Measurements from ENCODE around the gene FBXO17.
"Not testable (repeated sequence)": the region's sequence is repeated elsewhere in the genome, so short reads cannot be mapped to it uniquely, and the experiment has no call there.

The FBXO17 gene, protein sequence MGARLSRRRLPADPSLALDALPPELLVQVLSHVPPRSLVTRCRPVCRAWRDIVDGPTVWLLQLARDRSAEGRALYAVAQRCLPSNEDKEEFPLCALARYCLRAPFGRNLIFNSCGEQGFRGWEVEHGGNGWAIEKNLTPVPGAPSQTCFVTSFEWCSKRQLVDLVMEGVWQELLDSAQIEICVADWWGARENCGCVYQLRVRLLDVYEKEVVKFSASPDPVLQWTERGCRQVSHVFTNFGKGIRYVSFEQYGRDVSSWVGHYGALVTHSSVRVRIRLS

DNA sequence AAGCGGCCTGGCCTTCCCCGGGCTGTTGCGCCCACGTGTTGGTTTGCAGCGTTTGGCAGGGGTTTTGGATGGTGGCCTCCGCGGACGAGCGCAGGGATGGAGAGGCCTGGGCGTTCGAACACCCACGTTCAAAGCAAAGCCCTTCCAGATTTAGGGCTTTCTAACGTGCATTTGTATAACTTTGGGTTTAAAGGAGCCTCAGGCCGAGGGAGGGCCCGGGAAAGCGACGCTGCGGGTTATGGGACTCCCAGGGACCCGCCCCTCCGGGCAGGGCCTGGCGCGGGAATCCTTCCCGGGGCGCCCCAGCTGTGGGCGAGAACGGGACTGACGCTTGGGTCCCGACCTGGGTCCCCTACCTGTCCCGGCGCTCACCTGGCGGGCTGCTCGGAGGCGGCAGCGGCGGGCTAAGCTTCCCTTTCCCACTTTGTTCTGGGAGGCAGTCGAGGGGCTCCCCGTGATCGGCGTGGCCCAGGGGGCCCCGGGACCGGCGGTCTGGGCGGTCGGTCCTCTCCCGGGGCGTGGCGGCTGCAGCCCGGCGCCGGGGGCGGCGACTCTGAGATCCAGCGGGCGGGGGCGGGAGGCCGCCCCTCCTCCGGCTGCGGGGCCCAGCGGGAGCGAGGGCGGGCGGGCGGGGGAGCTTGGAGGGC lies at the start of gene FBXO17:
FBXO17 (minus strand) TSS at position 529 of the 647 bp plus-strand sequence. CDS start 25,423 bp downstream, outside the sequence.
- in situ Hi-C loops (cut with HindIII; ENCODE audit: low sequenced_read_pairs), result no loop called here

DNA sequence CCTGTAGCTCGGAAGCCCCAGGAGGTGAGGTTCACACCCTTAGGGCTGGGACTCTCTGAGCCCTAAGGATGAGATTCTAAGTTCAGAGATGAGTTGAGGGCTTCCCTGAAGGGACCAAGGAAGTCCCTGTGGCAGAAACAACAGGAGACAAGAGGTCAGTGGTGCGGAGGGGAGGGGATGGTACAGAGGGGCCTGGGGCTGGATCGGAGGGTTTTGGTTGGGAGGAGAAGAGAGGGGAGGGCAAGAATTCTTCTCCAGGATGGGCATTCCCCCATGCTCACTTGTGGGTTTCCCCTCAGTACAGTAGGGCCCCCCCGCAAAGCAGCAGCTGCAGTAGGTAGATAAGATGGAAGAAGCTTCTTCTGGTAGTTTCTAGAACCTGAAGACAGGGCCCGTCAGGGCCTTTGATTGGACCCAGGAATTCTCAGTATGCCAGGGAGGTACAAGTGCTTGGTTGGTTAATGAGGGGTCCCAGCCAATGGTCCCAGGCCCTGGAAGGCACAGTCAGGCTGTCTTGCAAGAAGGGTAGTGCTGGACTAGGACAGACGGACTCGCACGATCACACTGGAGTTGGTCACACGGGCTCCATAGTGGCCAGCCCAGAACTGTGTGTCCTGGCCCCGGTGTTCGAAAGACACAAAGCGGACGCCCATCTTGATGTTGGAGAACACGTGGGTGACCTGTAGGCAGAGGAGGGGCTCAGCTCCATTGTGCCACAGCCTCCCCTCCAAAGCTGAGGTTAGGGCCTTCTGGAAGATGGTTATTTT lies 49.5 kb upstream of the FBXO17 start:
- in situ Hi-C loops (cut with HindIII; ENCODE audit: low sequenced_read_pairs), result no loop called here

DNA sequence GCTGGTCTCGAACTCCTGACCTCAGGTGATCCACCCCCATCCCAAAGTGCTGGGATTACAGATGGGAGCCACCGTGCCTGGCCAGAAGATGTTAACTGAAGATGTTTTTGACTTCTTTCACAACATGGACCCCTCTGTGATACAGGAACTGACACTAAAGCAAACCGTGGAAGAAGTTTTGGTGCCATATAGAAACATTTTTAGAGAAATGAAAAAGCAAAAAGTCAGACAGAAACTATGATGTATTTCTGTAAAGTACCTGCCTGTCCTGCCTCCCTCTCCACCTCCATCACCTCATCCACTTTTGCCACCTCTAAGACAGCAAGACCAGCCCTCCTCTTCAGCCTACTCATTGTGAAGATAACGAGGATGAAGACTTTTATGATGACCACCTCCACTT lies 45.5 kb upstream of the FBXO17 start:
- in situ Hi-C loops (cut with HindIII; ENCODE audit: low sequenced_read_pairs), result no loop called here

DNA sequence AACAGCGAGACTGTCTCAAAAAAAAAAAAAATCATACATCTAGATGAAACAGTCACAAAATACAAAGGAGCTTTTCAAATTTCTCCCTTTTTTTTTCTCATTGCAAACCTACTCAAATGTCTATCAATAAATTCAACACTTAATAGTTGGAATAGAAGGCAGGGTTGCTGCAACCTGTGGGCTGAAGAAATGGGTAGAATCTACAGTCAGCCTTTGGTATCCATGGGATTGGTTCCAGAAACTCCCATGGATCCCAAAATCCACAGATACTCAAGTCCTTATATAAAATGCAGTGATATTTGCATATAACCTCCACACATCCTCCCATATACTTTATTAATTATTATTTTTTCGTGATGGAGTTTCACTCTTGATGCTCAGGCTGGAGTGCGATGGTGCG lies 42.1 kb upstream of the FBXO17 start:
- in situ Hi-C loops (cut with HindIII; ENCODE audit: low sequenced_read_pairs), result no loop called here

DNA sequence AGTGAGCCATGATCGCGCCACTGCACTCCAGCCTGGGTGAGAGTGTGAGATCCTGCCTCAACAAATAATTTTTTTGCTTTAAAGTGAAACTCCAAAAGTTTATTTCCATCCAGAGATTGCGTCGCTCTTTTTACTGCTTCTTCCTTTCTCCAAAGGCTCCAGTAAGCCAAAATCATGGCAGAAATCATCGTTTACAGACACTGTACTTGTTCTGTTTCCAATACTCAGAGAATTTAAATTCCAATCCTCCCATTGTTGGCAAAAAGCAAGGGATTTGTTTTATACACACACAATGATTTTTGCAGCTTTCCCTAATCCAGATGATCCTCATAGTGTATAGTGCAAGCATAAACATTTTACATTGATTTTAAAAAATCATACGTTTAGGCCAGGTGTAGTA lies 41.5 kb upstream of the FBXO17 start:
- in situ Hi-C loops (cut with HindIII; ENCODE audit: low sequenced_read_pairs), result no loop called here

DNA sequence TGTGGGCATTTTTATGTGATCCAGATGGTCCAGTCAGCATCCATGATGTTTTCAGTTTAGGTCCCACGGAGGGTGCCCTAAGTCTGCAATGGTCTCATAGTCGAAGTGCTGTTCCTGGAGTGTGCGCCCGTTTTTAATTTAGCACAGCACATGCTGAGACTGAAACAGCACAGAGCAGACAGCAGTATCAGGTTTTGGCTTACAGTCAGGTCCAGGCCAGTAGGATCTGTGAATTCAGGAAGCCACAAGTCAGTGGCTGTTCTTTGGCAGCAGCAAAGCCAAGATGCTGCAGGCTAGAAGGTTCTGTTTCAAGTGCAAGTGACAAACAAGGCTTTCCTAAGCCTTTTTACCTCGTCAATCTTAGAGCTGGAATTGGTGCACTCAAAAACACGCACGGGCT lies 38.5 kb upstream of the FBXO17 start:
- in situ Hi-C loops (cut with HindIII; ENCODE audit: low sequenced_read_pairs), result no loop called here

- in situ Hi-C loops (cut with HindIII; ENCODE audit: low sequenced_read_pairs), result no loop called here
Observed at GRCh38 chr19:39009001-39009400, 33.5 kb upstream of the FBXO17 start.

DNA sequence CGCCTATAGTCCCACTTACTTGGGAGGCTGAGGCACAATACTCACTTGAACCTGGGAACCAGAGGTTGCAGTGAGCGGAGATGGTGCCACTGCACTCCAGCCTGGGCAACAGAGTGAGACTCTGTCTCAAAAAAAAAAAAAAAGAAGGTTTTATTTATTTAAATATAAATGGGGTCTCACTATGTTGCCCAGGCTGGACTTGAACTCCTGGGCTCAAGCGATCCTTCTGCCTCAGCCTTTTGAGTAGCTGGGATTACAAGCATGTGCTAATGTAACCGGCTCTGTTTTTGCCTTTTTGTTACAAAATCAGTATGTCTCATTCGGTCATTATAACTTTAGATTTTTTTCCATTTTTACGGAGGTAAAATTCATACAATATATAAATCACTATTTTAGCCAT lies 32.6 kb upstream of the FBXO17 start:
- in situ Hi-C loops (cut with HindIII; ENCODE audit: low sequenced_read_pairs), result no loop called here

- in situ Hi-C loops (cut with HindIII; ENCODE audit: low sequenced_read_pairs), result no loop called here
Observed at GRCh38 chr19:39007096-39007495, 31.6 kb upstream of the FBXO17 start.

GRCh38 chr19:39004403-39004802 lies 28.9 kb upstream of the FBXO17 start:
- in situ Hi-C loops (cut with HindIII; ENCODE audit: low sequenced_read_pairs), result no loop called here

GRCh38 chr19:39003796-39004195 lies 28.3 kb upstream of the FBXO17 start:
- in situ Hi-C loops (cut with HindIII; ENCODE audit: low sequenced_read_pairs), result no loop called here

GRCh38 chr19:39003188-39003587 lies 27.6 kb upstream of the FBXO17 start:
- in situ Hi-C loops (cut with HindIII; ENCODE audit: low sequenced_read_pairs), result no loop called here

DNA sequence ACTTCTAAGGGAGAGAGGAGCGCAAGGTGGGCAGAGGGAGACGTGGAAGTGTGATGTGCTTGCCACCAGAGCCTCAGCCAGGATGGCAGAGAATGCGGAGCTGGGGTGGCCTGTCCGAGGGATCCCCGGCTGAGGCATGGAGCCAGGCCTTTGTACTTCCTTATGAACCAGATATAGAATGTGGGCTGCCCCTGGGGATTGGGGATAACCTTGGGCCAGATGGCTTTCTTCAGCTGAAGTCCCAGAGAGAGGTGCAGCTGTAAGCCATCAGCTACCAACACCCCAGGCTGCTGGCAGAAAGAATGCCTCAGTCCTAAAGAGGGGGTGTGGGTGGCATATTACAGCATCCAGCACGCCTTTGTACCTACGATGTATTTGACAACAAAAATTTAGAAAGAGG lies 25.5 kb upstream of the FBXO17 start:
- in situ Hi-C loops (cut with HindIII; ENCODE audit: low sequenced_read_pairs), result no loop called here

DNA sequence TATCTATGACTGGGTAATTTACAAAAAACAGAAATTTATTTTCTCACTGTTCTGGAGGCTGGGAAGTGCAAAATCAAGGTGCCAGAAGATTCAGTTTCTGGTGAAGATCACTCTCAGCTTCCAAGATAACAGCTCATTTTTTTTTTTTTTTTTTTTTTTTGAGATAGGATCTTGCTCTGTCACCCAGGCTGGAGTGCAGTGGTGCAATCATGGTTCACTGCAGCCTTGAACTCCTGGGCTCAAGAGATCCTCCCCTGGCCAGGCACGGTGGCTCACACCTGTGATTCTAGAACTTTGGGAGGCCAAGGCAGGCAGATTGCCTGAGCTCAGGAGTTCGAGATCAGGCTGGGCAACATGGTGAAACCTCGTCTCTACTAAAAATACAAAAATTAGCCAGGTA lies 22.0 kb upstream of the FBXO17 start:
- in situ Hi-C loops (cut with HindIII; ENCODE audit: low sequenced_read_pairs), result not testable (repeated sequence)

- in situ Hi-C loops (cut with HindIII; ENCODE audit: low sequenced_read_pairs), result no loop called here
Observed at GRCh38 chr19:38993271-38993670, 17.7 kb upstream of the FBXO17 start.

GRCh38 chr19:38990949-38991697 lies 15.6 kb upstream of the FBXO17 start:
- in situ Hi-C loops (cut with HindIII; ENCODE audit: low sequenced_read_pairs), result no loop called here

DNA sequence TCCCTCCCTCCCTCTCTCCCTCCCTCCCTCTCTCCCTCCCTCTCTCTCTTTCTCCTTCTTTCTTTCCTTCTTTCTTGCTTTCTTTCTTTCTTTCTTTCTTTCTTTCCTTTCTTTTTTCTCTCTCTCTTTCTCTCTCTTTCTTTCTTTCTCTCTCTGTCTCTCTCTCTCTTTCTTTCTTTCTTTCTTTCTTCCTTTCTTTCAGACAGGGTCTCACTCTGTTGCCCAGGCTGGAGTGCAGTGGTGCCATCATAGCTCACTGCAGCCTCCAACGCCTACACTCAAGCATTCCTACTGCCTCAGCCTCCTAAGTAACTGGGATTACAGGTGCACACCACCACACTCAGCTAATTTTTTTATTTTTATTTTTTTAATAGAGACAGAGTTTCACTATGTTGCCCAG lies 14.1 kb upstream of the FBXO17 start:
- in situ Hi-C loops (cut with HindIII; ENCODE audit: low sequenced_read_pairs), result not testable (repeated sequence)

- in situ Hi-C loops (cut with HindIII; ENCODE audit: low sequenced_read_pairs), result no loop called here
Observed at GRCh38 chr19:38989066-38989605, 13.6 kb upstream of the FBXO17 start.

- in situ Hi-C loops (cut with HindIII; ENCODE audit: low sequenced_read_pairs), result not testable (repeated sequence)
Observed at GRCh38 chr19:38988627-38989026, 13.1 kb upstream of the FBXO17 start.

DNA sequence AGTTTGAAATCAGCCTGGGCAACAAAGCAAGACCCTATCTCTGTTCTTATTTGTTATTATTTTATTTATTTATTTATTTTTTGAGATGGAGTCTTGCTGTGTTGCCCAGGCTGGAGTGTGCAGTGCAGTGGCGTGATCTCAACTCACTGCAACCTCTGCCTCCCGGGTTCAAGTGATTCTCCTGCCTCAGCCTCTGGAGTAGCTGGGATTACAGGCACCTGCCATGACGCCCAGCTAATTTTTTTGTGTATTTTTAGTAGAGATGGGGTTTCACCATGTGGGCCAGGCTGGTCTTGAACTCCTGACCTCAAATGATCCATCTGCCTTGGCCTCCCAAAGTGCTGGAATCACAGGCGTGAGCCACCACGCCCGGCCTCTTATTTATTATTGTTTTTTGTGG lies 12.2 kb upstream of the FBXO17 start:
- in situ Hi-C loops (cut with HindIII; ENCODE audit: low sequenced_read_pairs), result not testable (repeated sequence)

- in situ Hi-C loops (cut with HindIII; ENCODE audit: low sequenced_read_pairs), result no loop called here
Observed at GRCh38 chr19:38985262-38985661, 9.7 kb upstream of the FBXO17 start.

Data from DLD1 (cell line).